ENCODE results near the gene CDH13. TPM values are rescaled to one million over a fixed set of nuclear protein-coding genes. Genes with fewer than 3 reads are reported as not detected.

Gene CDH13
- total RNA-seq, 4 donors from 2014 or later = 2.0 to 6.6 (median 4.1) TPM; not detected in 1

- TF ChIP-seq CTCF (IDR thresholded peaks at IDR 0.05) (no peak), POLR2A (IDR thresholded peaks at IDR 0.05) (no peak)
- Histone ChIP-seq H3K27ac (no peak overlapping the region), H3K27me3 (no peaks in the 10 kb centered on the region), H3K4me1 (no peaks in the 10 kb centered on the region), H3K4me3 (no peak overlapping the region), H3K9me3 (no peaks in the 10 kb centered on the region), H3K36me3 (no peaks in the 10 kb centered on the region)
- DNase-seq = no peak
Observed at GRCh38 chr16:82730901-82731300, 104.1 kb downstream of the CDH13 start.

- Histone ChIP-seq H3K4me1 (no peaks in the 10 kb centered on the region), H3K9me3 (no peaks in the 10 kb centered on the region), H3K27ac (no peak overlapping the region), H3K27me3 (no peaks in the 10 kb centered on the region), H3K4me3 (no peak overlapping the region), H3K36me3 (no peaks in the 10 kb centered on the region)
- TF ChIP-seq POLR2A (IDR thresholded peaks at IDR 0.05) (no peak), CTCF (IDR thresholded peaks at IDR 0.05) (no peak)
- DNase-seq = no peak
Observed at GRCh38 chr16:82732461-82732860, 105.7 kb downstream of the CDH13 start.

GRCh38 chr16:82735186-82735585, 108.4 kb downstream of the CDH13 start:
- no peaks in the 10 kb centered on the region for H3K27me3 ChIP-seq
- no peaks in the 10 kb centered on the region for H3K9me3 ChIP-seq
- no peak for DNase-seq
- TF ChIP-seq POLR2A (IDR thresholded peaks at IDR 0.05) = no peak
- no peak for TF ChIP-seq CTCF (IDR thresholded peaks at IDR 0.05)
- no peak overlapping the region for H3K4me3 ChIP-seq
- H3K4me1 ChIP-seq = no peaks in the 10 kb centered on the region
- no peaks in the 10 kb centered on the region for H3K36me3 ChIP-seq
- H3K27ac ChIP-seq = no peak overlapping the region

- no peaks in the 10 kb centered on the region for H3K36me3 ChIP-seq
- no peaks in the 10 kb centered on the region for H3K27me3 ChIP-seq
- H3K9me3 ChIP-seq = no peaks in the 10 kb centered on the region
- no peaks in the 10 kb centered on the region for H3K4me1 ChIP-seq
- TF ChIP-seq CTCF (IDR thresholded peaks at IDR 0.05) = no peak
- no peak for TF ChIP-seq POLR2A (IDR thresholded peaks at IDR 0.05)
- no peak overlapping the region for H3K27ac ChIP-seq
- no peak for DNase-seq
- H3K4me3 ChIP-seq = no peak overlapping the region
Observed at GRCh38 chr16:82735673-82736091, 108.9 kb downstream of the CDH13 start.

- Histone ChIP-seq H3K27me3 (no peaks in the 10 kb centered on the region), H3K9me3 (no peaks in the 10 kb centered on the region), H3K4me1 (no peaks in the 10 kb centered on the region), H3K4me3 (no peak overlapping the region), H3K27ac (no peak overlapping the region), H3K36me3 (no peaks in the 10 kb centered on the region)
- no peak for TF ChIP-seq CTCF (IDR thresholded peaks at IDR 0.05)
- TF ChIP-seq POLR2A (IDR thresholded peaks at IDR 0.05) = no peak
- no peak for DNase-seq
Observed at GRCh38 chr16:82736224-82736623, 109.5 kb downstream of the CDH13 start.

- no peaks in the 10 kb centered on the region for H3K36me3 ChIP-seq
- no peak for DNase-seq
Observed at GRCh38 chr16:82738699-82739098, 111.9 kb downstream of the CDH13 start.

More at GRCh38 chr16:82738699-82739098, 111.9 kb downstream of the CDH13 start:
- Histone ChIP-seq H3K27me3 (no peaks in the 10 kb centered on the region), H3K27ac (no peak overlapping the region), H3K4me3 (no peak overlapping the region), H3K4me1 (no peaks in the 10 kb centered on the region), H3K9me3 (no peaks in the 10 kb centered on the region)
- TF ChIP-seq CTCF (IDR thresholded peaks at IDR 0.05) (no peak), POLR2A (IDR thresholded peaks at IDR 0.05) (no peak)

All from Peyer's patch (tissue), 4 donors.